IgD-negative memory B cell (primary cell): ENCODE results near the gene MTNR1A. TPM values are rescaled to one million over a fixed set of nuclear protein-coding genes. Genes with fewer than 3 reads are reported as not detected.

Experiments
- H3K27ac Mint-ChIP-seq, 3 donors: one replicate each; pipeline ENCODE4 v1.8.0; 2020 to 2022; ENCODE audit warnings: mild to moderate bottlenecking in 3 of 3, mixed read lengths in 3 of 3, moderate library complexity in 1 of 3
- H3K27me3 Mint-ChIP-seq: one replicate; pipeline ENCODE4 v1.8.0; 2021; ENCODE audit warnings: mixed read lengths
- H3K36me3 Mint-ChIP-seq: one replicate; pipeline ENCODE4 v1.8.0; 2020; ENCODE audit warnings: mild to moderate bottlenecking, mixed read lengths
- H3K4me1 Mint-ChIP-seq, 3 donors: one replicate each; pipeline ENCODE4 v1.8.0; 2020 to 2022; ENCODE audit warnings: mixed read lengths in 3 of 3, mild to moderate bottlenecking in 1 of 3
- H3K4me3 Mint-ChIP-seq, 4 donors: one replicate each; pipeline ENCODE4 v1.8.0; 2020 to 2022; ENCODE audit warnings: mild to moderate bottlenecking in 4 of 4, mixed read lengths in 4 of 4, moderate library complexity in 3 of 4
- H3K9me3 Mint-ChIP-seq, 3 donors: one replicate each; pipeline ENCODE4 v1.8.0; 2020 to 2021; ENCODE audit warnings: mixed read lengths in 3 of 3, mild to moderate bottlenecking in 1 of 3
- polyA plus RNA-seq: library from polyadenylated mRNA; unstranded; fragments of 300-500 nt; fragmentation: Illumina TruSeq; gene quantifications from one replicate; pipeline ENCODE4 v1.2.3, GENCODE V29; 2021

The MTNR1A gene
- polyA plus RNA-seq, 1 donor from 2014 or later = not detected

DNA sequence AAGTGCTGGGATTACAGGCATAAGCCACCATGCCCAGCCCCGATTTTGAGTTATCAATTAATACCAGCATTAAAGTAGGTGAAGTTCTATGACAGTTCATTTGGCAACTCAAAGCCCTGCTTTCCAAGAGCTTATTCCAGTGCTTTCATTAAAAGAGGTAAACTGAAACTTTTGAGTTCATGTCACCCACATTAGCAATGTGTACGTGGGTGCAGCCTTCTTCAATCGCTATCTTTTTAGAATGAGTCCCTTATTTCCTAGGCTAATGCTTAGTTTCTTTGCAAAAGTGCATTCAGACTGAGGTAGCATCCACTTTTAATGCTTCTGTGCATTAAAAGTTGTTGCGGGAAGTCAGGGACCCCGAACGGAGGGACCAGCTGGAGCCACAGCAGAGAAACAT lies 26.1 kb upstream of the MTNR1A start:
- Mint-ChIP-seq H3K4me1 (no peaks in the 10 kb centered on the region), H3K9me3 (peaks cover 0 to 3% (median 0%) of the 10 kb centered on the region in 3 donors), H3K27ac (no peak overlapping the region), H3K27me3 (no peaks in the 10 kb centered on the region), H3K4me3 (no peak overlapping the region), H3K36me3 (peaks cover 1% of the 10 kb centered on the region)

GRCh38 chr4:186580669-186581068 lies 25.3 kb upstream of the MTNR1A start:
- H3K9me3 Mint-ChIP-seq = peaks cover 0 to 3% (median 0%) of the 10 kb centered on the region in 3 donors
- no peaks in the 10 kb centered on the region for H3K27me3 Mint-ChIP-seq
- H3K27ac Mint-ChIP-seq = no peak overlapping the region
- no peaks in the 10 kb centered on the region for H3K4me1 Mint-ChIP-seq
- no peak overlapping the region for H3K4me3 Mint-ChIP-seq
- H3K36me3 Mint-ChIP-seq = peaks cover 1% of the 10 kb centered on the region

GRCh38 chr4:186570193-186570996 lies 15.0 kb upstream of the MTNR1A start:
- H3K4me3 Mint-ChIP-seq = no peak overlapping the region
- peaks cover 0 to 2% (median 0%) of the 10 kb centered on the region in 3 donors for H3K9me3 Mint-ChIP-seq
- H3K27me3 Mint-ChIP-seq = peaks cover 2% of the 10 kb centered on the region
- no peak overlapping the region for H3K27ac Mint-ChIP-seq
- H3K36me3 Mint-ChIP-seq = peaks cover 3% of the 10 kb centered on the region
- no peaks in the 10 kb centered on the region for H3K4me1 Mint-ChIP-seq

GRCh38 chr4:186569533-186570192 lies 14.3 kb upstream of the MTNR1A start:
- no peak overlapping the region for H3K4me3 Mint-ChIP-seq
- H3K9me3 Mint-ChIP-seq = peaks cover 0 to 2% (median 0%) of the 10 kb centered on the region in 3 donors
- no peaks in the 10 kb centered on the region for H3K4me1 Mint-ChIP-seq
- no peak overlapping the region for H3K27ac Mint-ChIP-seq
- peaks cover 2% of the 10 kb centered on the region for H3K27me3 Mint-ChIP-seq
- peaks cover 3% of the 10 kb centered on the region for H3K36me3 Mint-ChIP-seq

- Mint-ChIP-seq H3K27ac (no peak overlapping the region), H3K9me3 (peaks cover 0 to 5% (median 3%) of the 10 kb centered on the region in 3 donors), H3K36me3 (no peaks in the 10 kb centered on the region), H3K4me3 (no peak overlapping the region), H3K4me1 (no peaks in the 10 kb centered on the region), H3K27me3 (no peaks in the 10 kb centered on the region)
These were observed 10.7 kb upstream of the MTNR1A start for GRCh38 chr4:186566068-186566467.

GRCh38 chr4:186563761-186564160 lies 8.4 kb upstream of the MTNR1A start:
- H3K4me3 Mint-ChIP-seq = no peak overlapping the region
- H3K36me3 Mint-ChIP-seq = no peaks in the 10 kb centered on the region
- H3K27ac Mint-ChIP-seq = no peak overlapping the region
- H3K9me3 Mint-ChIP-seq = peaks cover 0 to 14% (median 13%) of the 10 kb centered on the region in 3 donors
- H3K27me3 Mint-ChIP-seq = no peaks in the 10 kb centered on the region
- no peaks in the 10 kb centered on the region for H3K4me1 Mint-ChIP-seq

DNA sequence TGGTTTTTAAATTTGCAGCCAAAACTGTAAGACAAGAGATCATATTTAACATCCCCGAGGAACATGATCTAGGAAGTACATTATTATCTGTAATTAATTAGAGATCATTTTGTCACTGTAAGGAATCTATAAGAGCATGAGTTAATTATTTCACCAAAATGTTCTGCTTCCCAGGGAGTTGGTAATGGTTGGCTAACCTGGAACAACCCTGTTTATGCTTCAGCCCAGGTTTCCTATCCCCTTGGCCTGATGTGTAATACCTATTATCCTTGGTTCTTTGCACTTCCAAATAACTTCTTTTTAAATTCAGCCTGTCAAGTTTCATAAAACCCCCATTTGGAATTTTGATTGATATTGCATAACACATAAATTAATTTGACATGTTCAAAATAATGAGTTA lies 6.4 kb upstream of the MTNR1A start:
- no peaks in the 10 kb centered on the region for H3K4me1 Mint-ChIP-seq
- H3K9me3 Mint-ChIP-seq = peaks cover 0 to 13% (median 12%) of the 10 kb centered on the region in 3 donors
- no peak overlapping the region for H3K4me3 Mint-ChIP-seq
- no peaks in the 10 kb centered on the region for H3K27me3 Mint-ChIP-seq
- H3K36me3 Mint-ChIP-seq = no peaks in the 10 kb centered on the region
- no peak overlapping the region for H3K27ac Mint-ChIP-seq

DNA sequence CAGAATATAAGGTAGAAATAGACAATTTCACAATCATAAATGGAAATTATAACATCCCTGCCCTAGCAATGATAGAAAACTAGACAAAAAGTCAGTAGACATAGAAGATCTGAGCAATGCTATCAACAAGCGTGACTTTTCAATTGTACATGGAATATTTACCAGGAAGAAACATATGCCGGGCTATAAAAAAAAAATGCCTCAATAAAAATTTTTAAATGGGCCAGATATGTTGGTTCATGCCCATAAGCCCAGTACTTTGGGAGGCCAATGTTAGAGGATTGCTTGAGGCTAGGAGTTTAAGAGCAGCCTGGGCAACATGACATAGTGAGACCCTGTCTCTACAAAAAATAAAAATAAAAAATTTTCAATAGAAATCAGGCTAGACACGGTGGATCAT lies 5.3 kb upstream of the MTNR1A start:
- Mint-ChIP-seq H3K27me3 (peaks cover 4% of the 10 kb centered on the region), H3K4me3 (no peak overlapping the region), H3K9me3 (peaks cover 3 to 13% (median 12%) of the 10 kb centered on the region in 3 donors), H3K36me3 (no peaks in the 10 kb centered on the region), H3K27ac (no peak overlapping the region), H3K4me1 (no peaks in the 10 kb centered on the region)

DNA sequence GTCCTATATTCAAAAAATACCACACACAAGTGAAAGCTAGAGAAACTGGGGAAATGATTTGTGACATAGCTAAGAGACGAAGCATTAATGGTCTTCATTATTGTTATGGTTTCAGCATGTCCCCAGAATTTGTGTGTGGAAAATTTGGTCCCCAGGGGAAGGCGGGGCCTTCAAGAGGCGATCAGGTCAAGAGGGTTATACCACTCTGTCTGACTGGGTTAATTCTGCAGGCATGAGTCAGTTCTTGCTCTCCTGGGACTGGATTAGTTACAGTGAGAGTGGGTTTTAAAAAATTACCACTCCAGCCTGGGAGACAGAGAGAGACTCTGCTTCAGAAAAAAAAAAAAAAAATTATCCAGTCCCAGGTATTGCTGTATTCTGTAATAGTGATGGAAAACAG lies 2.1 kb upstream of the MTNR1A start:
- peaks cover 7% of the 10 kb centered on the region for H3K27me3 Mint-ChIP-seq

GRCh38 chr4:186557061-186557460 lies 1.7 kb upstream of the MTNR1A start:
- peaks cover 7% of the 10 kb centered on the region for H3K27me3 Mint-ChIP-seq
- H3K27ac Mint-ChIP-seq = no peak overlapping the region
- H3K4me1 Mint-ChIP-seq = no peaks in the 10 kb centered on the region
- H3K36me3 Mint-ChIP-seq = no peaks in the 10 kb centered on the region
- H3K4me3 Mint-ChIP-seq = no peak overlapping the region
- H3K9me3 Mint-ChIP-seq = peaks cover 3 to 13% (median 9%) of the 10 kb centered on the region in 3 donors

More for the DNA sequence above, 2.1 kb upstream of the MTNR1A start:
- Mint-ChIP-seq H3K9me3 (peaks cover 3 to 13% (median 9%) of the 10 kb centered on the region in 3 donors), H3K27ac (no peak overlapping the region), H3K4me1 (no peaks in the 10 kb centered on the region), H3K4me3 (no peak overlapping the region), H3K36me3 (no peaks in the 10 kb centered on the region)

DNA sequence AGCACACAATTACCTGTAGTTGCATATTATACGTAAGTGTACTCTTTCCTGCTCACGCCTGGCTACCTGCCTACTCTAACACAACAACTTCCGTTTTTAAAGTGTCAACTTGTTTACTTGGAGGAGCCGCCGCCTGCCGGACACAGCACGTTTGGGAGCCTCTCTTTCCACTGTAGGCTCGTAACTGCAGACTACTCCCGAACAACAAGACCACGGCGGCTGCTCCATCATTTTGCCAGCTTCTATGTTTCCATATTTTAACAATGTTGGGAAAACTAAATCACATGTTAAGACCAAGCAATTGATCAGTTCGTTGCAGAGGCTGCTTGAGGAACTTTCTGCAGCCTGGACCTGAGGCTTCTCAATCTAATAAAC lies 841 bp downstream of the MTNR1A start:
- H3K27ac Mint-ChIP-seq = no peak overlapping the region
- H3K36me3 Mint-ChIP-seq = no peaks in the 10 kb centered on the region
- peaks cover 0 to 4% (median 0%) of the 10 kb centered on the region in 3 donors for H3K9me3 Mint-ChIP-seq
- H3K4me3 Mint-ChIP-seq = no peak overlapping the region
- H3K4me1 Mint-ChIP-seq = no peaks in the 10 kb centered on the region
- H3K27me3 Mint-ChIP-seq = peaks cover 7% of the 10 kb centered on the region

- Mint-ChIP-seq H3K4me1 (no peaks in the 10 kb centered on the region), H3K27ac (no peak overlapping the region), H3K9me3 (peaks cover 0 to 6% (median 0%) of the 10 kb centered on the region in 3 donors), H3K36me3 (no peaks in the 10 kb centered on the region), H3K27me3 (peaks cover 7% of the 10 kb centered on the region), H3K4me3 (no peak overlapping the region)
These were observed 1.6 kb downstream of the MTNR1A start for GRCh38 chr4:186553717-186554116.

- Mint-ChIP-seq H3K9me3 (peaks cover 0 to 6% (median 0%) of the 10 kb centered on the region in 3 donors), H3K4me3 (no peak overlapping the region), H3K27me3 (peaks cover 7% of the 10 kb centered on the region), H3K4me1 (no peaks in the 10 kb centered on the region), H3K27ac (no peak overlapping the region), H3K36me3 (no peaks in the 10 kb centered on the region)
These were observed 3.5 kb downstream of the MTNR1A start for GRCh38 chr4:186551849-186552248.

GRCh38 chr4:186545436-186545835 lies 9.9 kb downstream of the MTNR1A start:
- Mint-ChIP-seq H3K27ac (no peak overlapping the region), H3K36me3 (no peaks in the 10 kb centered on the region), H3K9me3 (peaks cover 0 to 4% (median 3%) of the 10 kb centered on the region in 3 donors)

DNA sequence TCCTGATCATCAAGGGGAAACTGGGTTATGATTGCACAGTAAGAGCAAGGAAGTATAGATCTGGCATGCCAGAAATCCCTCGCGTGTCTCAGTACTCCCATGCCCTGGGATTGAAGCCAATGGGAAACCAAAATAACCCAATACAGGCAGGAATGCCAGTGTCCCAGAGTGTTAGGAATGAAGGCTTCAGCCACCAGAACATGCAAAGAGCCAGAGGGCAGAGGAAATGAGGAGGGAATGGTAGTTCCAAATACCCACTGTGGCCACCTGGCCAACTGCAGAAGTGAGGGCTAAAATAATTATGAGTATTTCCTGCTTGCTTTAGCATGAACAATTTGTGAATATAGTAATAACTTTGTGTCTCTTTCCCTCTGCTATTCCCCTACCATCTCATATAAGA lies 12.2 kb downstream of the MTNR1A start:
- no peak overlapping the region for H3K27ac Mint-ChIP-seq
- peaks cover 3% of the 10 kb centered on the region for H3K36me3 Mint-ChIP-seq
- peaks cover 0 to 3% (median 0%) of the 10 kb centered on the region in 3 donors for H3K4me1 Mint-ChIP-seq
- H3K9me3 Mint-ChIP-seq = peaks cover 4 to 9% (median 7%) of the 10 kb centered on the region in 3 donors
- no peaks in the 10 kb centered on the region for H3K27me3 Mint-ChIP-seq
- H3K4me3 Mint-ChIP-seq = no peak overlapping the region

More at GRCh38 chr4:186545436-186545835, 9.9 kb downstream of the MTNR1A start:
- no peak overlapping the region for H3K4me3 Mint-ChIP-seq
- H3K27me3 Mint-ChIP-seq = no peaks in the 10 kb centered on the region
- peaks cover 0 to 3% (median 0%) of the 10 kb centered on the region in 3 donors for H3K4me1 Mint-ChIP-seq
